Measurements from ENCODE around the gene ALKBH5. TPM values are rescaled to one million over a fixed set of nuclear protein-coding genes. Genes with fewer than 3 reads are reported as not detected.

Gene ALKBH5
- total RNA-seq, 1 donor from 2014 or later, result 78.8 TPM

DNA sequence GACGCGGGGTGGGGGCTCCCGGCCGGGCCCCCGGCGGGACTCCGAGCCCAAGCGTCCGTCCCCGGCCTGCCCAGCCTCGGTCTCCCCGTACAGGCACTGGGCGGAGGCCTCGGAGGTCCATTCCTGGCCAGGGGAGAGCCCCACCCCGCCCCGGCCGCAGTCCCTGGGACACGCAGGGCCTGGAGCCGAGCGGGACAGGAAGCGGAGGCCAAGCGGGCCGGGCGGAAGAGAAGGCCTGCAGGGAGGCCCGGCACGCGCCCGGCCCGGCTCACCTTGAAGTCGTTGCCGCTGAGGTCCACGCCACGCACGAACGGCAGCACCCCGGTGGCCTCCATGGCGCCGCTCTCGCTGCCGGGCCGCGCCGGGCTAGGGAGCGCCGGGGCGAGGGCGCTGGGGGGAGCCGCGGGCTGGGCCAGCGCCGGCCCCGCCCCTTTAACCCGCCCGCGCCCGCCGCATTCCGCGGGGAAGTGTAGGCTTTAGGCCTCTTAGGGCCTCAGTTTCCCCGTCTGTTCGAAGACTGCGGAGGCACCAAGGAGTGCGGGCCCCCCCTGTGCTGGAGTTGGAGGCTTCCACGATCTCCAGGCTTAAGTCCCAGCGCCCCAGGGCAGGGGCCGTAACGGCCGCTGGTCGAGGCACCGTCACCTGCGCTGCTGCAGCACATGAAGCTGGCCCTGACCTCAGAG is 74.9 kb downstream of the ALKBH5 start, which contains the start of gene FLII:
Gene FLII, minus strand, starts transcription at position 383 of the 683 bp plus-strand sequence. Its CDS starts 48 bp downstream, at position 335.
- H3K27me3 Mint-ChIP-seq (ENCODE audit: insufficient read depth, low read depth), result peaks cover 5% of the 10 kb centered on the region
- H2AFZ ChIP-seq (replicated peaks), result peak within 1 kb of the TSS; percentile 83
- H3K4me3 Mint-ChIP-seq, result peak within 1 kb of the TSS; percentile 96
- TF ChIP-seq EZH2 (IDR thresholded peaks at IDR 0.05) (no peak), EZH2phosphoT487 (IDR thresholded peaks at IDR 0.05) (no peak)
- TF ChIP-seq, protein P1, sequence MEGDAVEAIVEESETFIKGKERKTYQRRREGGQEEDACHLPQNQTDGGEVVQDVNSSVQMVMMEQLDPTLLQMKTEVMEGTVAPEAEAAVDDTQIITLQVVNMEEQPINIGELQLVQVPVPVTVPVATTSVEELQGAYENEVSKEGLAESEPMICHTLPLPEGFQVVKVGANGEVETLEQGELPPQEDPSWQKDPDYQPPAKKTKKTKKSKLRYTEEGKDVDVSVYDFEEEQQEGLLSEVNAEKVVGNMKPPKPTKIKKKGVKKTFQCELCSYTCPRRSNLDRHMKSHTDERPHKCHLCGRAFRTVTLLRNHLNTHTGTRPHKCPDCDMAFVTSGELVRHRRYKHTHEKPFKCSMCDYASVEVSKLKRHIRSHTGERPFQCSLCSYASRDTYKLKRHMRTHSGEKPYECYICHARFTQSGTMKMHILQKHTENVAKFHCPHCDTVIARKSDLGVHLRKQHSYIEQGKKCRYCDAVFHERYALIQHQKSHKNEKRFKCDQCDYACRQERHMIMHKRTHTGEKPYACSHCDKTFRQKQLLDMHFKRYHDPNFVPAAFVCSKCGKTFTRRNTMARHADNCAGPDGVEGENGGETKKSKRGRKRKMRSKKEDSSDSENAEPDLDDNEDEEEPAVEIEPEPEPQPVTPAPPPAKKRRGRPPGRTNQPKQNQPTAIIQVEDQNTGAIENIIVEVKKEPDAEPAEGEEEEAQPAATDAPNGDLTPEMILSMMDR (IDR thresholded peaks at IDR 0.05), result no peak
- no peaks in the 10 kb centered on the region for H3K27me3 ChIP-seq
- peak within 1 kb of the TSS; percentile 95 for H3K4me2 ChIP-seq
- peak within 1 kb of the TSS; percentile 7 for H3K9ac ChIP-seq
- H3K27ac Mint-ChIP-seq, result no peak within 1 kb of the TSS
- H3K36me3 ChIP-seq, result no peaks in the 10 kb centered on the region
- H3K36me3 Mint-ChIP-seq, result peaks cover 6% of the 10 kb centered on the region
- no peak within 1 kb of the TSS for H3K27ac ChIP-seq
- peak within 1 kb of the TSS; percentile 61 for H3K4me3 ChIP-seq
- H3K4me1 ChIP-seq, result peaks cover 19% of the 10 kb centered on the region
- H3K79me2 ChIP-seq (ENCODE audit: low read depth), result peaks cover 35% of the 10 kb centered on the region
- peaks cover 36% of the 10 kb centered on the region for H3F3A ChIP-seq (ENCODE audit: low read depth)
- peaks cover 48% of the 10 kb centered on the region for H4K20me1 ChIP-seq (ENCODE audit: low read depth)
- DNase-seq (ENCODE audit: low spot score), result peak; percentile 72
- H3K4me1 Mint-ChIP-seq, result peaks cover 25% of the 10 kb centered on the region
- no peaks in the 10 kb centered on the region for H3K9me3 ChIP-seq (ENCODE audit: low read depth)
- H3K9me3 Mint-ChIP-seq, result no peaks in the 10 kb centered on the region

Other genes with a start within 250 kb of the ALKBH5 start
- 4.3 and 6.5 TPM in 2 replicates for gene TOM1L2, start 211.4 kb upstream of the ALKBH5 start, total RNA-seq (ENCODE audit: low replicate concordance)
- 0.07 and 0.81 TPM in 2 replicates for gene DRC3, start 211.0 kb upstream of the ALKBH5 start, total RNA-seq (ENCODE audit: low replicate concordance)
- gene ATPAF2, start 144.7 kb upstream of the ALKBH5 start, total RNA-seq (ENCODE audit: low replicate concordance), result 9.6 and 17.5 TPM in 2 replicates
- gene GID4, start 144.4 kb upstream of the ALKBH5 start, total RNA-seq (ENCODE audit: low replicate concordance), result 10.6 and 15.1 TPM in 2 replicates
- 24.8 and 46.5 TPM in 2 replicates for gene DRG2, start 95.9 kb upstream of the ALKBH5 start, total RNA-seq (ENCODE audit: low replicate concordance)
- 1.2 and 5.4 TPM in 2 replicates for gene MYO15A, start 75.1 kb upstream of the ALKBH5 start, total RNA-seq (ENCODE audit: low replicate concordance)
- gene LLGL1, start 41.8 kb downstream of the ALKBH5 start, total RNA-seq (ENCODE audit: low replicate concordance), result 70.5 and 190 TPM in 2 replicates
- 117 and 193 TPM in 2 replicates for gene FLII, start 74.9 kb downstream of the ALKBH5 start, total RNA-seq (ENCODE audit: low replicate concordance)
- gene MIEF2, start 76.8 kb downstream of the ALKBH5 start, total RNA-seq (ENCODE audit: low replicate concordance), result 8.1 and 23.2 TPM in 2 replicates
- 49.2 and 67.8 TPM in 2 replicates for gene TOP3A, start 131.2 kb downstream of the ALKBH5 start, total RNA-seq (ENCODE audit: low replicate concordance)
- 8.9 and 11.9 TPM in 2 replicates for gene SMCR8, start 131.5 kb downstream of the ALKBH5 start, total RNA-seq (ENCODE audit: low replicate concordance)
- gene SHMT1, start 179.7 kb downstream of the ALKBH5 start, total RNA-seq (ENCODE audit: low replicate concordance), result 26.3 and 38.5 TPM in 2 replicates
- gene EVPLL, start 193.9 kb downstream of the ALKBH5 start, total RNA-seq (ENCODE audit: low replicate concordance), result not detected in 2 replicates

Data from neural progenitor cell (in vitro differentiated cells).